ENCODE results near the gene ZNHIT3. TPM values are rescaled to one million over a fixed set of nuclear protein-coding genes. Genes with fewer than 3 reads are reported as not detected.

ZNHIT3 gene
- 81.5 to 87.0 TPM (median 85.9 TPM) in 5 replicates for total RNA-seq (2022; extraction: Qiagen RNA extraction; ENCODE audit: low read depth)

DNA sequence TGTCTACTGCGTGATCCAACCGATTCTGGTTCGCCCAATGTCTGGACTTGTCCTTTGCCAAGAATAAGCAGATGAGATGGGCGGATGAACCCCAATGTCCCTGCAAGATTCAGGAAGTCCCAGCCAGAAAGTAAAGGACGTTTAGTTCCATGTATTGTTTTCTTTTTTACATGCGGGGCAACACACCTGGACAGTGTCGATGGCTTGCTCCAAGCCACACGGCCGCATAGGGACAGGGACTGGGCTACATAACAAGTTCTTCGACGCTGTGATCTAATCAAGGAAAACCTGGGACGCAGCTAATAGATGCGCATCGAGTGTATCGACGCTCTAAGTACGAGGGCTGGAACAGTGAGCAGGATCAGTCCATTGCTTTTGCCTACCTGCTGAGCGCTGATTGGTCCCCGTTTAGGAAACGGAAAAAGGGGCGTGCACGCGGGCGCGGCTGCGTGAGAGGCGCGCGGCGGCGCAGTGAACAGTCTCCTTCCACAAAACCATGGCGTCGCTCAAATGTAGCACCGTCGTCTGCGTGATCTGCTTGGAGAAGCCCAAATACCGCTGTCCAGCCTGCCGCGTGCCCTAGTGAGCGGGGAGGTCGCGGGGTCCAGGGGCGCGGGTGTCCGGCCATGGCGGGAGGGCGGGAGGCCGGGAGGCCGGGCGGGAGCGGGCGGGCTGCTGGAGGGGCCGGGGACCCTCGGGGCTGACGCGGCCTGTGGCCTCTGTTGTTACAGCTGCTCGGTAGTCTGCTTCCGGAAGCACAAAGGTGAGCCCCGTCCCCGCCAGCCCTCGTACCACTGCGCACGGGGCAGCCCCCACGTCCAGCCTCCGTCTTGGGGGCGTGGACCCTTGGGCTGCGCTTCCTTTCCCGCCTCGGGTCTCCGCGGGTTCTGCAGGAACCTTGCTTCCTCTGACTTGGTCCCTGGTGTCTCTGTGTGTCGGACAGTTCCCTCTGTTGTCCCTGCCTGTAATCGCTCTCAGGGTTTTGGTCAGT lies at the start of gene ZNHIT3:
Gene ZNHIT3 (plus strand): TSS at position 478 of the 991 bp plus-strand sequence. CDS start 19 bp downstream, at position 497.

DNA sequence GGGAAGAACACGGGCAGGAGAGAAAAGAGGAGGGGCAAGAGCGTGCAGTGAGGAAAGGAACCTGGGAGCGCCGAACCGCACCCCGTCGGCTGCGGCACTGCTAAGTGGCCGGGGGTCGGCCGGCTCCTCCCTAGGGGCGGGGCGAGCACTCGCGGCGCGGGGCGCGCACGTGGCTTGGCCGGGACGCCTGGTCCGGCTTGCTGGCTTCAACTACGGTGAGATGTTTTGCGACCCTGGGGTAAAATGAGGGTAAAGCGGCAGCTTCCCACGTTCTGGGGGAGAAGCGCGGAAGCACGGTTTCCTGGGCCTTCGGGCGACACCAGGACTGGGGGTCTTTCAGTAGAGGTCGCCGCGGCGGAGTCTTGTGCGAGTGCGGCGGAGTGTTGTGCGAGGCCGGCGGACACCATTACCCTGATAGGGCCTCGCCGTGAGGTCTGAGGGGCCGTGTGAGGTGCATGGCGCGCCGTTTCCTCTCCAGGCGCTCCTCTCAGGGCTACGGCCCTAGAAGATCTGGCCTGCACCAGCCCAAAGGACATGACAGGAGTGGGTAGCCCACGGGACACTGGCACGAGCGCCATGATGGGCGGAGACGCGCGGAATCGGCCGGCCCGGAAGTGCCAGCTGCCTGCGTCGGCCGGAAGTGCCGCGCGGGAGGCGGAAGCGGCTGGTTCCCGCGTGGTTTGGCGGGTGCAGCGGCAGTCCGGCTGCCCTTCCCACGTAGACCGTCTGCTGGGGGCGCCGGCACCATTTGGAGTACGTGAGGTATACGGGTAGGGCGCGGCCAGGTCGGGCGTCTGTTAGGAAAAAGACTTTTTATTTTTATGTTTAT lies 48.6 kb downstream of the ZNHIT3 start, which contains the start of the genes MYO19 and PIGW:
Gene MYO19 (minus strand): TSS at position 29 of the 829 bp plus-strand sequence. CDS start 2,330 bp downstream, outside the sequence.
Gene PIGW (plus strand): TSS at position 148 of the 829 bp plus-strand sequence. CDS start 2,115 bp downstream, outside the sequence.

DNA sequence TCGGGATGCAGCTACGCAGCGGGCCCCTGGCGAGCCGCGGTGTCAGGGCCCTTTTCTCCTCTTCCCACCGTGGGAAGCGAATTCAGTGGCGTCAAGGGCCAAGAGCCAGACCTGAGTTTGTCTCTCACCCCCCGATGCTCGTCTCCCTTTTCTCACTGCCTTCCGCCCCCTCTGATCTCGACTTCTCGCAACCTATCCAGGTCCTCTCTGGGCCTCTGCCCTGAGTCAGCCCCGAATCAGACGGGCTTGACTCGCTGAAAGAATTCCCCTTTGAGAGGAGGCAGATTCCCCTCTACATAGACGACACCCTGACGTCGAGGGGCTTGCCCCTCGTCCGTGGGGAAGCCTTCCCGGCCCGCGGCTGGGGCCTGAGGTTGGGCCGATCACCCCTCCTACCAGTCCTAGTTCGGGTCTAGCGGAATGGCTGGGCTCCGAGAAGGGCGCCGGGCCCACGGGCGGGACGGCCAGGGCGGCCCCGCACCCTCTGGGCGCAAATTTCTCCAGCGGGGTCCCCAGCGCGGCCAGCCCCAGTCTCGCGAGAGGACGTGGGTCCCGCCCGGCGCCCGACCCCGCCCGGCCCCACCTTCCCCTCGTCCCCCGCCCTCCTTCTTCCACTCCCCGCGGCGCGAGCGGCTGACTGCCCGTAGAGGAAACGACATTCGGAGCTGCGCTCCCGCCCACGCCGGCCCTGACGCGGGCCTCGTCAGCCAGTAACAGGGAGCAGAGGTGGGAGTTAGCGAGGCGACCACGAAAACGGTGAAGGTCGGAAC lies 58.0 kb downstream of the ZNHIT3 start, which contains the start of gene GGNBP2:
Gene GGNBP2 (plus strand): TSS at position 613 of the 770 bp plus-strand sequence. CDS start 806 bp downstream, outside the sequence.

Other genes with a start within 250 kb of the ZNHIT3 start
- gene TBC1D3I, start 222.1 kb upstream of the ZNHIT3 start, total RNA-seq (2022; extraction: Qiagen RNA extraction; ENCODE audit: low read depth), result 0.21 to 0.45 TPM (median 0.33 TPM) in 4 of 5 replicates, not detected in the other
- gene TBC1D3G, start 162.8 kb upstream of the ZNHIT3 start, total RNA-seq (2022; extraction: Qiagen RNA extraction; ENCODE audit: low read depth), result not detected in 5 replicates
- gene TBC1D3H, start 98.2 kb upstream of the ZNHIT3 start, total RNA-seq (2022; extraction: Qiagen RNA extraction; ENCODE audit: low read depth), result not detected in 5 replicates
- gene MYO19, start 48.2 kb downstream of the ZNHIT3 start, total RNA-seq (2022; extraction: Qiagen RNA extraction; ENCODE audit: low read depth), result 53.4 to 59.1 TPM (median 55.5 TPM) in 5 replicates
- gene PIGW, start 48.3 kb downstream of the ZNHIT3 start, total RNA-seq (2022; extraction: Qiagen RNA extraction; ENCODE audit: low read depth), result 21.5 to 25.9 TPM (median 23.7 TPM) in 5 replicates
- 58.9 to 67.2 TPM (median 61.8 TPM) in 5 replicates for gene GGNBP2, start 58.2 kb downstream of the ZNHIT3 start, total RNA-seq (2022; extraction: Qiagen RNA extraction; ENCODE audit: low read depth)
- 6.0 to 10.9 TPM (median 8.9 TPM) in 5 replicates for gene DHRS11, start 105.2 kb downstream of the ZNHIT3 start, total RNA-seq (2022; extraction: Qiagen RNA extraction; ENCODE audit: low read depth)
- 11.3 to 17.5 TPM (median 15.9 TPM) in 5 replicates for gene MRM1, start 114.9 kb downstream of the ZNHIT3 start, total RNA-seq (2022; extraction: Qiagen RNA extraction; ENCODE audit: low read depth)

Data from A549 treated with GW870086 at 1 μM for 4 hours (cell line).